ENCODE results near the gene CSTF2T.
"Not testable (repeated sequence)": the region's sequence is repeated elsewhere in the genome, so short reads cannot be mapped to it uniquely, and the experiment has no call there.

The CSTF2T gene

GRCh38 chr10:51694086-51694768 is 5.2 kb downstream of the CSTF2T start:
- no peak for DNase-seq

- DNase-seq = no peak
Measured at GRCh38 chr10:51691135-51691534, 8.3 kb downstream of the CSTF2T start.

- DNase-seq = no peak
Measured at GRCh38 chr10:51689536-51689935, 9.9 kb downstream of the CSTF2T start.

GRCh38 chr10:51688826-51689225 is 10.6 kb downstream of the CSTF2T start:
- DNase-seq = not testable (repeated sequence)

- DNase-seq = no peak
Measured at GRCh38 chr10:51687296-51687695, 12.1 kb downstream of the CSTF2T start.

GRCh38 chr10:51685768-51686167 is 13.6 kb downstream of the CSTF2T start:
- DNase-seq = no peak

- DNase-seq = no peak
Measured at GRCh38 chr10:51683031-51683691, 16.2 kb downstream of the CSTF2T start.

GRCh38 chr10:51679841-51680240 is 19.6 kb downstream of the CSTF2T start:
- no peak for DNase-seq

- no peak for DNase-seq
Measured at GRCh38 chr10:51675088-51675487, 24.3 kb downstream of the CSTF2T start.

GRCh38 chr10:51672039-51672535 is 27.3 kb downstream of the CSTF2T start:
- DNase-seq = no peak

GRCh38 chr10:51669041-51669440 is 30.4 kb downstream of the CSTF2T start:
- no peak for DNase-seq

GRCh38 chr10:51668336-51668689 is 31.1 kb downstream of the CSTF2T start:
- no peak for DNase-seq

- no peak for DNase-seq
Measured at GRCh38 chr10:51667678-51668335, 31.6 kb downstream of the CSTF2T start.

GRCh38 chr10:51666456-51666855 is 32.9 kb downstream of the CSTF2T start:
- no peak for DNase-seq

GRCh38 chr10:51663086-51663485 is 36.3 kb downstream of the CSTF2T start:
- no peak for DNase-seq

GRCh38 chr10:51659344-51659743 is 40.1 kb downstream of the CSTF2T start:
- no peak for DNase-seq

GRCh38 chr10:51658000-51658399 is 41.4 kb downstream of the CSTF2T start:
- DNase-seq = no peak

- no peak for DNase-seq
Measured at GRCh38 chr10:51656503-51656902, 42.9 kb downstream of the CSTF2T start.

- no peak for DNase-seq
Measured at GRCh38 chr10:51654918-51655317, 44.5 kb downstream of the CSTF2T start.

- DNase-seq = no peak
Measured at GRCh38 chr10:51653025-51653424, 46.4 kb downstream of the CSTF2T start.

GRCh38 chr10:51651063-51651462 is 48.3 kb downstream of the CSTF2T start:
- no peak for DNase-seq

GRCh38 chr10:51649064-51649463 is 50.3 kb downstream of the CSTF2T start:
- DNase-seq = no peak
